DOHH2 (cell line): ENCODE measurements around the gene GCNT2.

Experiments used
- H3F3A ChIP-seq: fragments of 200-600 bp; sonication (generic), shearing (Covaris generic); 2 replicates; pipeline ENCODE4 v1.6.0; 2016; ENCODE audit warnings: antibody characterized with exemption, mild to moderate bottlenecking; ENCODE audit not compliant: control insufficient read depth, insufficient read depth
- H3K27ac ChIP-seq: fragments of 200-600 bp; sonication (generic); 2 replicates; pipeline ENCODE4 v1.5.1; 2014; ENCODE audit warnings: low read depth, mild to moderate bottlenecking, low read length, moderate library complexity
- H3K27me3 ChIP-seq: fragments of 200-600 bp; sonication (generic); 2 replicates; pipeline ENCODE4 v1.6.1; 2014; ENCODE audit warnings: mild to moderate bottlenecking, low read length, mixed read lengths; ENCODE audit not compliant: control insufficient read depth
- H3K36me3 ChIP-seq: fragments of 200-600 bp; sonication (generic); 2 replicates; pipeline ENCODE4 v1.6.1; 2014; ENCODE audit warnings: mild to moderate bottlenecking, low read length, moderate library complexity, mixed read lengths; ENCODE audit not compliant: control insufficient read depth
- H3K4me1 ChIP-seq: fragments of 200-600 bp; sonication (generic); 2 replicates; pipeline ENCODE4 v1.6.1; 2014; ENCODE audit warnings: mild to moderate bottlenecking, low read length, mixed read lengths; ENCODE audit not compliant: control insufficient read depth
- H3K4me2 ChIP-seq: fragments of 200-600 bp; sonication (generic); 2 replicates; pipeline ENCODE4 v1.6.0; 2014; ENCODE audit warnings: mild to moderate bottlenecking, low read length, moderate library complexity
- H3K4me3 ChIP-seq: fragments of 200-600 bp; sonication (generic); 2 replicates; pipeline ENCODE4 v1.5.1; 2014; ENCODE audit warnings: mild to moderate bottlenecking, low read length, mixed read lengths
- H3K79me2 ChIP-seq: fragments of 200-600 bp; sonication (generic); 2 replicates; pipeline ENCODE4 v1.6.1; 2014; ENCODE audit warnings: mild to moderate bottlenecking, low read length, mixed read lengths; ENCODE audit not compliant: control insufficient read depth
- H3K9me2 ChIP-seq: fragments of 200-600 bp; sonication (generic); replicated peaks from 2 replicates; pipeline ENCODE4 v1.6.1; 2014; ENCODE audit warnings: mild to moderate bottlenecking, low read length, mixed read lengths; ENCODE audit not compliant: control insufficient read depth
- H3K9me3 ChIP-seq: fragments of 200-600 bp; sonication (generic); 2 replicates; pipeline ENCODE4 v1.6.1; 2014; ENCODE audit warnings: antibody characterized with exemption, low read length, mixed read lengths; ENCODE audit not compliant: control insufficient read depth, insufficient read depth
- H4K20me1 ChIP-seq: fragments of 200-600 bp; sonication (generic); 2 replicates; pipeline ENCODE4 v1.6.0; 2014; ENCODE audit warnings: low read depth, mild to moderate bottlenecking, antibody characterized with exemption, low read length, moderate library complexity; ENCODE audit not compliant: control insufficient read depth, insufficient read depth
- EZH2phosphoT487 ChIP-seq: fragments of 200-600 bp; sonication (generic); IDR thresholded peaks from 2 replicates; pipeline ENCODE4 v1.6.1; 2017; ENCODE audit warnings: borderline replicate concordance, mild to moderate bottlenecking, antibody characterized with exemption, low read length, moderate library complexity, mixed read lengths
- TF ChIP-seq, protein P1 (sequence below): fragments of 200-600 bp; sonication (generic); IDR thresholded peaks from one replicate; pipeline ENCODE4 v1.5.1; 2014; ENCODE audit warnings: antibody characterized with exemption, mild to moderate bottlenecking, low read depth, low read length; ENCODE audit not compliant: poor library complexity, severe bottlenecking

Gene GCNT2

DNA sequence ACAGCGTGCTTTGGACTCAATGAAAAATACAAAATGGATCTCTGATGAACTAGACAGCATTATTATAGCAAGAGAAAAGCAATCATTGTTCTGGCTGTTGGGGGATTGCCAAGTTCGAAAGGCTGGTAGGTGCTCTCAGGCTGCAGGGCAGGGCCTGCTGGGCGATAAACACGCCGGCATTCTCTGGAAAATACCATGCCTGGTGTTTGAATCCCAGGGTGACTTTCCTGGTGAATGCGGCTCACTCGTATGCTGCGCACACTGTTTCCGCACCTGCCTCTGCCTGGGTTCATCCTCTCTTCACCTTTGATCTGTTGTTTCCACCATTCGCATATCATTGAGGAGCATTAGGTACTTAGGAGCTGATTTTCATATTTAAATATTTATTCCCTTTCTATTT lies 37.4 kb downstream of the GCNT2 start:
- Histone ChIP-seq H3K9me2 (no peaks in the 10 kb centered on the region), H3K4me3 (no peak overlapping the region), H3K27ac (no peak overlapping the region), H4K20me1 (no peaks in the 10 kb centered on the region), H3K36me3 (peaks cover 19% of the 10 kb centered on the region), H3K4me1 (peaks cover 12% of the 10 kb centered on the region), H3K9me3 (no peaks in the 10 kb centered on the region), H3K4me2 (no peak overlapping the region), H3K79me2 (peaks cover 48% of the 10 kb centered on the region), H3K27me3 (no peaks in the 10 kb centered on the region), H3F3A (no peaks in the 10 kb centered on the region)
- TF ChIP-seq, protein P1, sequence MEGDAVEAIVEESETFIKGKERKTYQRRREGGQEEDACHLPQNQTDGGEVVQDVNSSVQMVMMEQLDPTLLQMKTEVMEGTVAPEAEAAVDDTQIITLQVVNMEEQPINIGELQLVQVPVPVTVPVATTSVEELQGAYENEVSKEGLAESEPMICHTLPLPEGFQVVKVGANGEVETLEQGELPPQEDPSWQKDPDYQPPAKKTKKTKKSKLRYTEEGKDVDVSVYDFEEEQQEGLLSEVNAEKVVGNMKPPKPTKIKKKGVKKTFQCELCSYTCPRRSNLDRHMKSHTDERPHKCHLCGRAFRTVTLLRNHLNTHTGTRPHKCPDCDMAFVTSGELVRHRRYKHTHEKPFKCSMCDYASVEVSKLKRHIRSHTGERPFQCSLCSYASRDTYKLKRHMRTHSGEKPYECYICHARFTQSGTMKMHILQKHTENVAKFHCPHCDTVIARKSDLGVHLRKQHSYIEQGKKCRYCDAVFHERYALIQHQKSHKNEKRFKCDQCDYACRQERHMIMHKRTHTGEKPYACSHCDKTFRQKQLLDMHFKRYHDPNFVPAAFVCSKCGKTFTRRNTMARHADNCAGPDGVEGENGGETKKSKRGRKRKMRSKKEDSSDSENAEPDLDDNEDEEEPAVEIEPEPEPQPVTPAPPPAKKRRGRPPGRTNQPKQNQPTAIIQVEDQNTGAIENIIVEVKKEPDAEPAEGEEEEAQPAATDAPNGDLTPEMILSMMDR, result no peak
- no peak for TF ChIP-seq EZH2phosphoT487

DNA sequence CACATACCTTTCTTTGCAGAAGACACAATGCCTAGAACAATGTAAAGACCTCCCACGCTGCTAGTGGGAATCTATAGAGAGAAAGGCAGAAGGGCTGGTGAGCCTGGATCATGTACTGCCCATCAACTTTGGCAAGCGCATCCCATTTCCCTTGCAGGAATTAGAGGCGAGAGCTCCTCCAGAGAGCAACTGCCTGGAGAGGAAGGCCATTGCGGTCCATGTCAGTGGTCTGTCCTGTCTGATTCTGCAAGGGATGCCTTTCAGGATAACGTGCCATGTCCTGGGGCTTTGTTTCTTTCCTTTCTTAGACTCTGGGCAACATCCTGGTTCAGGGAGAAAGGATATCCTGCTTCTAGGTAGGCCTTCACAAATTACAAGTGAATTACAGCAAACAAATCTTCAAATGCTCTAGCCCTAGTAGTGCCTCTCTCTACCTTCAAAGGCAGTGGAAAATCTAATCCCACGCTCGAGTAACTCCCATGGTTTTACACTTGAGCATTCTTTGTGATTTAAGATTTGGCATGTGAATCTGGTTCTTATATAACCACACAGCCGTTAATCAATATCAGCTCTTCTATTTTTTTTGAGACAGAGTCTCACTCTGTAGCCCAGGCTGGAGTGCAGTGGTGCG lies 38.5 kb downstream of the GCNT2 start:
- peaks cover 19% of the 10 kb centered on the region for H3K36me3 ChIP-seq
- H3K4me1 ChIP-seq, result peaks cover 12% of the 10 kb centered on the region
- H3F3A ChIP-seq, result no peaks in the 10 kb centered on the region
- H3K79me2 ChIP-seq, result peaks cover 50% of the 10 kb centered on the region
- H3K27ac ChIP-seq, result no peak overlapping the region
- no peak overlapping the region for H3K4me2 ChIP-seq
- no peaks in the 10 kb centered on the region for H3K9me3 ChIP-seq
- no peak overlapping the region for H3K4me3 ChIP-seq
- no peak for TF ChIP-seq EZH2phosphoT487
- TF ChIP-seq, protein P1, result no peak
- no peaks in the 10 kb centered on the region for H4K20me1 ChIP-seq
- H3K27me3 ChIP-seq, result no peaks in the 10 kb centered on the region
- no peaks in the 10 kb centered on the region for H3K9me2 ChIP-seq

DNA sequence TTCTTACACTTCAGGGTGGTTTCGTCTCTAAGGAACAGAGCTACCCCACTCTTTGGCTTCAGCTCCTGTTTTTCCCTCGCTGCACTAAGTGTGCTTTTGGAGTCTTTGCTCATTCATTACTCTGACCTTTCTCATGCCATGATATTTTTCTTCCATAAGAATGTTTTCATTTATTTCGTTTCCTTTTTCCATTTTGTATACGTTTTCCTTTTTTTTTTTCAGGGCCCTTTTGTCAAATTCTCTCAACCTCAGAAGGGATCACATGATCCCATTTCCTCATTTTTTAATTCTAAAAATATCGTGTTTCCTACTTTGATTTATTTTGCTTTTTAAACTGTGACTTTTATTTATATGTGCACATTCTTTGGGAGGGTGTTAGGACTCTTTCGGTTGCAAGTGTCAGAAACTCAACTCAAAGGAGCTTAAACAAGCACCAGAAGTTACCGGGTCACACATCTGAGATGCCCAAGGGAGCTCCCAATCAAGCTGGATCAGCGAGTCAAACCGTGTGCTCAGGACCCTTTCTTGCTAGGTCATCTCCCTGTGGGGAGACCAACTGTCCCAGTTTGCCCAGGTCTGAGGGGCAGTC lies 40.6 kb downstream of the GCNT2 start:
- Histone ChIP-seq H3K27ac (no peak overlapping the region), H3K36me3 (peaks cover 14% of the 10 kb centered on the region), H3K4me2 (peak overlapping the region; percentile 26; the same call in 1 of the 2 replicates), H3K79me2 (peaks cover 45% of the 10 kb centered on the region), H3K9me3 (no peaks in the 10 kb centered on the region), H3F3A (no peaks in the 10 kb centered on the region), H3K4me1 (peaks cover 12% of the 10 kb centered on the region), H3K9me2 (no peaks in the 10 kb centered on the region), H4K20me1 (no peaks in the 10 kb centered on the region), H3K27me3 (no peaks in the 10 kb centered on the region), H3K4me3 (0 out of 2 replicates have a peak overlapping the region, but pooled peaks have one; percentile 13)
- TF ChIP-seq, protein P1, result no peak
- no peak for TF ChIP-seq EZH2phosphoT487
